ENCODE measurements around the gene OR52H1. TPM values are rescaled to one million over a fixed set of nuclear protein-coding genes. Genes with fewer than 3 reads are reported as not detected.
A peak's percentile ranks its signal among the peaks of the same experiment; 100 is the strongest.
"Not testable (repeated sequence)": the region's sequence is repeated elsewhere in the genome, so short reads cannot be mapped to it uniquely, and the experiment has no call there.

The OR52H1 gene
- 0.73 TPM for total RNA-seq

DNA sequence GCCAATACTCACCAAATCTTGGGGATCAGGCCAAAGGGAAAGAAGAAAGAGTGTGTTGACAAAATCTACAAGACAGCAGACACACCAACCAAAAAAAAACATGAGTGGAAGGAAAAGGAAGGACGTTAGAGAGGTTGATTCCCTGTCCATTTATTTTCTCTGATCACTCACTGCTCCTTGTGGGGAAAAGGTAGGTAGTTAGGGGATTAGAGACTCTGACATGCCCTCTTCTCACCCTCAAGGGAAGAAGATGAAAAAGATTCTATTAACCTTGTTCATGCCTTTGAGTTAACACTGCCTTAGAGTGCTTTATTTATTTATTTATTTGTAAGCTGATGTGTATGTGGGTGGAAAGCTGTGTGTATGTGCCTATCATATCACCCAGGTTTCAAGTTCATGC is at the start of gene OR52H1:
Gene OR52H1, minus strand, starts transcription at position 101 of the 400 bp plus-strand sequence. CDS start 3,035 bp downstream, outside the sequence.
- DNase-seq (ENCODE audit: low spot score), result no peak

DNA sequence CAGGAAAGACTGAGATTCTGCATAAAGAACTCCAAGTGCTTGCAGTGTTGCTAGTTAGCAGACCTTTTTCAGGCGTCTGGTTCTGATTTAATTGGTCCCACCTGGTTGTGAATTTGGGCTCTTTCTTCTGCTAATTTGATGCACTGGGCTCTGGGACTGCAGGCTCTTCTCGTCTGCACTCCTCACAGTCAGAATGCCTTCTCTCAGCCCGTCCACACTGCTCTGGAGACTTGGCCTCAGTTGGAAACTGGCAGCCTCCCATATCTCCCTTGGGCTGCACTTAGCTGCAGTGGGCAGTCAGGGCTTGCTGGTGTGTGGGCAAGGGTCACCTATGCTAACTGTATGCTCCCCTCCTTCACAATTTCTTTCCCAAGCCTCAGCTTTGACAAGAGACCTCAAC is 49.6 kb upstream of the OR52H1 start:
- DNase-seq (ENCODE audit: low spot score), result no peak

DNA sequence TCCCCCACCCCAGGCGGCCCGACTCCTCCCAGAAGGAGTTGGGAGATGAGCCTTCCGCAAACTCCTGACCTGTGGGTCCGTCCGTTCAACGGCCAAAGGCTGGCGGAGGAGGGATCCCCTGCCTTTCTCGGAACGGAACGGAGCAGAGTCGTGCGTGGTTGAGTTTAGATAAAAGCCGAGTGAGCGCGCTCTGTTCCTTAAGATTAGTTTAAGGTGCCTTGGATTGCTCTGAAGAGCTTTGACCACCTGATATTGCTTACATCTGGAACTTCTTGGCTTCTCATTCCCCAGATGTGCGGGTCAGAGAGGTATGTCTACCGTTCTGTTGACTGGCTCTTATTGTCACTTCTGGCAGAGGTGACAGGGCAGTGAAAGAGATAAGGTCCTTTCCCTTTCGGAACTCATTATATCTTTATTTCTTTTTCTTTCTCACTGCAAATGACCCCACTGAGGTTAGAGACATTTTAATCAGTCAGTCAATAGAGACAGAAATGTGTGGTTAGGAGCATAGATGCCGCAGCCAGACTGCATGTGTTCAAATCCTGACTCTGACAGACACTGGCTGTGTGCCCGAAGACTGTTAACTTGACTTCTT is 48.4 kb upstream of the OR52H1 start, which contains the start of gene TRIM6:
Gene TRIM6, plus strand, starts transcription at position 31 of the 595 bp plus-strand sequence. Its CDS starts 261 bp downstream, at position 292.
- peak; percentile 70 for DNase-seq (ENCODE audit: low spot score)

DNA sequence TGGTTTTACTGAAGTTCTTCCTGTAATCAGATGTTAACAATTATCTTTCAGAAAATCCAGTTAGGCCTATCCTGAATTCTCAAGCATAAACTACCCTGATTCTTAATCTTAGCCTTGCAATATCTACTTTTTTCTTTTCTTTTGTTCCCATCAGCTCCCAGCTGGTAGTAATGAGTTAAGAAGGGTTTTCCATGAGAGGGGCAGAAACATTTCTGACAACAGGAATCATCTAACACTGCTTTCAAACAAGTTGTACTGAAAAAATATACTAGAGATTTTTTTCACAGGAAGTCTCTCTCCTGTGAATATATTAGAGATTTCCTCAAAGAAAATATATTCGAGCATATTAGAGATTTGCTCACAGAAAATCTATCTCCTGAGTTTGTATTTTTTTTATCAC is 44.8 kb upstream of the OR52H1 start:
- DNase-seq (ENCODE audit: low spot score), result no peak

DNA sequence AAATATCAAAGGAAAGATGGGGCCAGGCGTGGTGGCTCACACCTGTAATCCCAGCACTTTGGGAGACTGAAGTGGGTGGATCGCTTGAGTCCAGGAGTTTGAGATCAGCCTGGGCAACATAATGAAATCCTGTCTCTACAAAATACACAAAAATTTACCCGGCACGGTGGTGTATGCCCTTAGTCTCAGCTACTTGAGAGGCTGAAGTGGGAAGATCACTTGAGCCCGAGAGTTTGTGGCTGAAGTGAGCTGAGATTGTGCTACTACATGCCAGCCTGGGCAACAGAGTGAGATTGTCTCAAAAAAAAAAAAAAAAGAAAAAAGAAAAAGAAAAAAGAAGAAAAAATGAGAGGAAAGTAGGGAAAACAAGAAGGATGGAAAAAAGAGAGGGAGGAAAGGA is 44.3 kb upstream of the OR52H1 start:
- no peak for DNase-seq (ENCODE audit: low spot score)

DNA sequence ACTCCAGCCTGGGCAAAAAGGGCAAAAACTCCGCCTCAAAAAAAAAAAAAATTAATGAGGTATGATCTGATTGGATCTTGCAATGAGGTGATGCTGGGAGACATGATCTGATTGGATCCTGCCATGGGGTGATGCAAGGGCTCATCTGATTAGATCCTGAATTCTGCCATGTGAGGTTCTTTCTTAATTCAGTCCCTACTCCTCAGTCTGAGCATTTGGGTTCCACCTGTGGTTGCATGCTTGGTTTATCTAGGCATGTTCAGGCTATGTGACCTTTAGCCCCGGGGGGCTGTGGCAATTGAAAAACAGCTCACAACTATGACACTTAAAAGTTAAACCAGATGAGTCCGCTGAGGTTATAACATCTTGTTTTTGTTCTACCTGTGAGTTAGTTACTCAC is 43.3 kb upstream of the OR52H1 start:
- DNase-seq (ENCODE audit: low spot score), result no peak

DNA sequence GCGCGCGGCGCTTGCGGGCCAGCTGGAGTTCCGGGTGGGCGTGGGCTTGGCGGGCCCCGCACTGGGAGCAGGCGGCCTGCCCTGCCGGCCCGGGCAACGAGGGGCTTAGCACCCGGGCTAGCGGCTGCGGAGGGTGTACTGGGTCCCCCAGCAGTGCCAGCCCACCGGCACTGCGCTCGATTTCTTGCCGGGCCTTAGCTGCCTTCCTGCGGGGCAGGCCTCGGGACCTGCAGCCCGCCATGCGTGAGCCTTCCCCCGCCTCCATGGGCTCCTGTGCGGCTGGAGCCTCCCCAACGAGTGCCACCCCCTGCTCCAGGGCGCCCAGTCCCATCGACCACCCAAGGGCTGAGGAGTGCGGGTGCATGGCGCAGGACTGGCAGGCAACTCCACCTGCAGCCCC is 41.6 kb upstream of the OR52H1 start:
- DNase-seq (ENCODE audit: low spot score), result not testable (repeated sequence)

DNA sequence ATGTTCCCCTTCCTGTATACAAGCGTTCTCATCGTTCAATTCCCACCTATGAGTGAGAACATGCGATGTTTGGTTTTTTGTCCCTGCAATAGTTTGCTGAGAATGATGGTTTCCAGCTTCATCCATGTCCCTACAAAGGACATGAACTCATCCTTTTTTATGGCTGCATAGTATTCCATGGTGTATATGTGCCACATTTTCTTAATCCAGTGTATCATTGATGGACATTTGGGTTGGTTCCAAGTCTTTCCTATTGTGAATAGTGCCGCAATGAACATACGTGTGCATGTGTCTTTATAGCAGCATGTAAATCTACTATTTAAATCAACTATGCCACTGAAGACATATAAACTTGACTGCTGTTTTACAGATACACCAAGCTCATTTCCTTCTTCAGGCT is 36.1 kb upstream of the OR52H1 start:
- not testable (repeated sequence) for DNase-seq (ENCODE audit: low spot score)

DNA sequence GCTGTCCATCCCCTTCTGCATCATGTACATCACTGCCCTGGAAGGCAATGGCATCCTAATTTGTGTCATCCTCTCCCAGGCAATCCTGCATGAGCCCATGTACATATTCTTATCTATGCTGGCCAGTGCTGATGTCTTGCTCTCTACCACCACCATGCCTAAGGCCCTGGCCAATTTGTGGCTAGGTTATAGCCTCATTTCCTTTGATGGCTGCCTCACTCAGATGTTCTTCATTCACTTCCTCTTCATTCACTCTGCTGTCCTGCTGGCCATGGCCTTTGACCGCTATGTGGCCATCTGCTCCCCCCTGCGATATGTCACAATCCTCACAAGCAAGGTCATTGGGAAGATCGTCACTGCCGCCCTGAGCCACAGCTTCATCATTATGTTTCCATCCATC is 32.7 kb upstream of the OR52H1 start:
- no peak for DNase-seq (ENCODE audit: low spot score)

DNA sequence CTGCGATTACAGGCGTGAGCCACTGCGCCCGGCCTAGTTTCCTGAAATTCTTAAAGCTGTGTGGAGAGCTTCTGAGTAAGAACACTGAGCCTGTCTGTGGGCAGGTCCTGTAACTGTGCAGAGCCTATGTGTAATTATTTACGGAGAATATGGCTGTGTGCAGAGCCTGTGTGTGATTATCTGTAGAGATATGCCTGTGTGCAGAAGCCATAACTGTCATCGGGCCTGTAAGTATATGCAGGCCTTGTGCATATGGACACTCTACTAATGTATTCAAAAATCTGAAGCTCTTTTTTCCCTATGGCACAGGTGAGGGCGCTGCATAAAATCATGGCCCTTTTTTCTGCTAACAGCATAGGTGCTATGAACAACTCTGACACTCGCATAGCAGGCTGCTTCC is 32.2 kb upstream of the OR52H1 start, which contains the start of gene OR52B6:
Gene OR52B6, plus strand, starts transcription at position 301 of the 400 bp plus-strand sequence. Its CDS starts 0 bp downstream, at position 301.
- no peak for DNase-seq (ENCODE audit: low spot score)

DNA sequence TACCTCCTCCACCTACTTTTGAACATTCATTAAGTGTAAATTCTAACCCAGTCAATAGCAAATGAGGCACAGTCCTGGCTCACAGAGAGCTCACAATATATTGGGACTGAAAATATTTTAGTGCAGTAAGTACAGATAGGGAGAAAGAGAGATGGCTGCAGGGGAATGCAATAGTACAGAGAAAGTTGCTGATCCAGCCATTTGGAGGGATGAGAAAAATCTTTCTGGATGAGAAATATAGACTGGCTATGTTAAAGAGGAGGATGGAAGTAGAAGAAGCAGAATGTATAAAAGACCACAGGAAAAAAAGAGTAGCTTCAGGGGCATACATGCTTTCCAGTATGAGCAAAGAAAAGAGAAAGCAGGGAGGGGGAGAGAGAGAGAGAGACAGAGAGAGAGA is 28.8 kb upstream of the OR52H1 start:
- DNase-seq (ENCODE audit: low spot score), result no peak

DNA sequence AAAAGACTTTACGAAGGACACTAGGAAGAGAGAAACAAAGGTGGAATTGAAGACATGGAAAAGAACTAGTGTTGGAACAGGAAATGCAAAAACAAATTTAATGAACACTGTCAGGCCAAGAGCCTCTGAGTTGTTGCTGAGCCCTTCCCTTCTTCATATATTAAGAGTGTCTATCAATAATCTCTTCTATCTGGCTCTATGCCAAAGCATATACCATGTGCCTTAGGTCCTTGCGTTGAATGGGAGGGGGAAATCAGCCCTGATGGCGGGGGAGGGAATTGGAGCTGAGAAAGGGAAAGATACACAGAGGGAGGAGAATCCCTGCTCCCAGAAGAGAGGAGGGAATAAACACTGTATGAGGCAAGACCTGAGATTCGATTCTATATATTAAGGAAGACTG is 26.8 kb upstream of the OR52H1 start:
- DNase-seq (ENCODE audit: low spot score), result no peak

DNA sequence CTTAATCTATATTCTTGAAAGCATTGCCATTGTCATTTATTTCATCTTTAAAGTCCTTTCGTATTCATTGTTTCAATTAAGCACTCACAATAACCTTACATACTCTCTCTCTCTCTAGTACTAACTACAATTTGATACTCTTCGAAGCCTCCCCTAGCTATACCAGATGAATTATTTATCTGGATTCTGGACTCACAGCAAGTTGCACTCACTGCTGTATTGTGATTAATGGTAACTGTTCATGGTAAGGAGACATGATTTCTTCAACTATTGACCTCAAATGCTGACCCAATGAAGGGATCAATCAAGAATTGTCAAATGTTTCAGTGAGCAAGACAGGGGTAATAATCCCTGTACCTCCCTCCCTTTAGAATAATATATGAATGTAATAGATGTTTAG is 26.3 kb upstream of the OR52H1 start:
- DNase-seq (ENCODE audit: low spot score), result no peak

DNA sequence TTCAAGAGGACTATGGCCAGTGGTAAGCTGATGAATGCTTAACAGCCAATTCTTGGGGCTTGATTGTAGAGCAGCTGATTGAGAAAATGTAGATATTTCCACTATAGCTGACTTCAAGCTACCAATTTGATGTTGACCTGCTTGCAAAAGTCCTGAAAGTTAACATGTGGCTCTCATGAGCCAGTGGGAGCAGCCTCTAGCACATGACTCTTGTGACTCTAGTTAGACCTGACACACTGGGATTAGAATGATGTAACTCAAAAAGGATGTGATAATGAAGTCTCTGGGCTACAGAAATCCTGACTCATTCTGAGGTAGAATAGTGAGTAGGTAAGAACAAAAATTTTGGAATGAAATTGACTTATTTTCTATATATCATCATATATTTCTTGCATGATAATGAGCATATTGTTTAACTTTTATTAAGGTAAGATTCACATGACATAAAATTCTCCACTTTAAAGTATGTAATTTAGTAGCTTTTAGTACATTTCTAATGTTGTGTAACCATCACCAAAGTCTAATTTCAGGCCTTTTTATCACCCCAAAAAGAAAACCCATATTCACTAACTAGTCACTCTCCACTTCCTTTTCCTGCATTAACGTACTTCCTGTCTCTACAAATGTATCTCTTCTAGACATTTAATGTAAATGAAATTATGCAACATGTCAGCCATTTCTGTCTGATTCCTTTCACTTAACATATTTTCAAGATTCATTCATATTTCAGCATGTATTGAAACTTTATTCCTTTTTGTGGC is 16.1 kb upstream of the OR52H1 start:
- no peak for DNase-seq (ENCODE audit: low spot score)

DNA sequence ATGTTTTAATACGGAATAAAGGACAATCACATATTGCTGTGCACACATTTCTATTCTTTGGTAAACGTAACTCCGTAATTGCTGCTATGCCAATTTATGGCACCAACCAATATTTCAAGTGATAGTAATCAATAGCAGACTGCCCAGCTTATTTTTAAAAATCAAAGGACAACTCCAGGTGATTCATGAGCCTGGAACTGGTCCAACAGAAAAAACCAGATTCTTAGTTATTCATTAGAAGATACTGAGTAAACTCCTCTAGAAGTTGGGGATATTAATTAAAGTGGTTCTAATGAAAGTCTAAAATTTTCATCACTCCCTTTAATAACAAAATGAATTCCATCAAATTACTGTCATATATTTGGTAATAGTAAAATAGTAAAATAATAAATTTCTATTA is 9.4 kb upstream of the OR52H1 start:
- DNase-seq (ENCODE audit: low spot score), result no peak

DNA sequence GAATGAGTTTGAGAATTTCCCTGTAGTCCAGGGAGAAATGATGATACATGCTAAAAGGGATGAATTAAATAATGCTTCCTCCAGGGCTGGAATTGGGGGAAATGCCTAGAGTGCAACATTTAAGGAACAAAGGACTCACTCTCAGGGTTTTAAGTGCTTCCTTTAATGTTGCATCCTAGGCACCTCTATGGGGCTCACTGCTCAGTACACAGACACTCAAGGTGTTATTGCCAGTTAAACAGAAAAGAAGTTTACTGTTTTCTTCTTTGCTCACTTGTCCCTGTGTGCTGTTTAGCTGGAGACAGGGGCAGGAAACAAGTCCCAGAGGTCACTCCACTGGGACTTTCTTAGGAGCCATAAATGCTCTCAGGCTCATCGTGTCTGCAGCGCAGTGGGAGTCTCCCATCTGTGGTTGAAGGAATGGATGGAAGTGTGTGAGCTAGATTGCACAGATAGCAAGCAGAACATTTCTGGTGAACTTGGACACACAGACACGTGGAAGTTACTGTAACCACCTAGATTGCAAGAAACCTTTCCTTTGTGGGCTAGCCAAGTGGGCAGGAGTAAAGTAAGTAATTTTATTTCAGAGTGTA is 8.4 kb upstream of the OR52H1 start:
- no peak for DNase-seq (ENCODE audit: low spot score)

DNA sequence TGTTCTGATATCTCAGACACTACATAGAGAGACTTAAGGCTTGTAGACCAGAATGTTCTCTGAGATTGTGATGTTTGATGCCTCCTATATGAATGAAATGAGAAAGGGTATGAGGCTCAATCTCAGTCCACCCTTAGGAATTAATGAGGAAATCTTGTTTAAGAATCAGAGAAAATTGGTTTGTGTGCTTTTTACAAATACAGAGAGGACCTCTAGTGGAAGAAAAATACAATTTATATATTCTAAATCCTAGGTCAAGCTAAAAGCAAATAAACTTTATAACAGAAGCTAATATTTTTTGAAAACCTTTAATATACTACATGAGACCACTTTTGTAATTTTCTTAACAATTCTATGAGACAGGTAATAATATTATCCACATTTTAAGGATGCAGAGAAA is 5.0 kb upstream of the OR52H1 start:
- no peak for DNase-seq (ENCODE audit: low spot score)

DNA sequence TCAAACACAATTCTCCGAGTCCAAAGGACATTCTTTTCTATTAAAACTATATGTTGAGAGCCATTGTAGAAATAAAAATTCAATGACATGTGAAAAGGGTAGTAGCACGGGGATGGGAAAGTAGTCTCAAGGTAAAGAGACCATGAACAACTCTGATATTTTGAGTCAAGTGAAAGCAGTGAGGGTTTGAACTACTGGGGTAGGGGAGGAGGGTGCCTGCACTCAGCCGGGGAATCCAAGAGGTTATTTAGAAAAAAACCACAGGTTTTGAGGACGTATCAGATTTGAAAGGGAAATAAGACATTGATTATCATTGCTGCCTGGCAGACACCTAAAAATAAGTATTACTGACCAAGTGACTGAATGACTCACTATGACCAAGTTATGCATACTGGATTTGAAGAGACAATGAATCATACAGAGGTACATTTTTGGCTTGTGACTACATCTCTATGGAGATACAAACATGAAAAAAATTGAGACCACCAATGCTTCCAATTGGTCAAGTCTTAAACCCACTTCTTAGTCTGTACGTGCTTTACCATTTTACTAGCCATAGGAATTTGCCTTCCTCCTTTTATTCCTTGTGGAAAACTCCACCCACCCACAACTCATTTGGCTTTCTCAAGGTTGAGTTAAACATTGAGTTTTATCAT is 2.2 kb upstream of the OR52H1 start:
- DNase-seq (ENCODE audit: low spot score), result no peak

DNA sequence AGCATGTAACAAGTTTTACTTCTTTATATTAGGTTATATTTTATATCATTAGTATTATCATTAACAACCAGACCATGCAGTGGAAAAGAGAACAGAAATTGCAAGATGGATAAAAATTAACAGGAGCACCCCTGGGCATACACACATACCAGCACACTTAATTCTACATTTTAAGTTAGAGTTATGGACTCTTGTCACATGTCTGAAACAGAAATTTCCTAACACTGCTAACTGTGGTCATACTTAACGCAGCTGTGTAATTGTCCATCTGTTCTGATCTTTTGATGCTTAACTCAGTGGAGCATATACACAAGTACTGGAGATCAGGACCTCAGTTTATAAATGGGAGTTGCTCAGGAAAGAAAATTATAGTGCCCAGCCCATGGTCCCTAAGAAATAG is 358 bp downstream of the OR52H1 start:
- DNase-seq (ENCODE audit: low spot score), result no peak

DNA sequence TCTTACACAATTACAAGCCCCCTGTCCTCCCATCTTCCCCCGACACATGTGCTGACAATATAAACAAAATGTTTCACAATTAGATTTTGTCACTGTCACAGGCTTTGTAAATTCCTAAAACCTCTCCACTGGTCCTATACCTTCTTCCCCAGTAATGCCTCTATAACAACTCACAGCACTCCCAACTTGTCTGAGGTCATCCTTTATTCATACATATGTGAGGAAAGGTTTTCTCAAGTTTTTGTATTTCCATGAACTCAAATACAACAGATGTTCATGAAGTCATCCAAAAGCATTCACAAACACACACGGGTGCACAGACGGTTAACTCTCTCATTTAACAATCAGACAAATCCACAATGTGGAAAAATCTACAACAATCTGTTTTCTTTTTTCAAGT is 1.9 kb downstream of the OR52H1 start:
- DNase-seq (ENCODE audit: low spot score), result no peak

DNA sequence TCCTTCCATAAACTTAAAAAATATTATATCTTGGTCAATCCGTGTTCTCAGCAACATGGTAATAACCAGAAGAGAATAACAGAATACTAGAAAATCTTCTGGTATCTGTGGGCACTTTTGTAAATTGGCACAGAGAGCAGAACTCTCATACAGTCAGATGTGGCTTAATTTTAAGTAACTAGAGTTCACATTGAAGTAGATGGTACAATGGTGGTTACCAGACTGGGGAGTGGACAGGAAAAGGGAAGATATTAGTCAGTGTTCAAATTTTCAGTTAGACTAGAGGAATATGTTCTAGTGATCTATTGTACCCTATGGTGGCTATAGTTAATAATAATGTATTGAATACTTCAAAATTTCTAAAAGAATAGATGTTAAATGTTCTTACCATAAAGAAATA is 6.9 kb downstream of the OR52H1 start:
- no peak for DNase-seq (ENCODE audit: low spot score)

DNA sequence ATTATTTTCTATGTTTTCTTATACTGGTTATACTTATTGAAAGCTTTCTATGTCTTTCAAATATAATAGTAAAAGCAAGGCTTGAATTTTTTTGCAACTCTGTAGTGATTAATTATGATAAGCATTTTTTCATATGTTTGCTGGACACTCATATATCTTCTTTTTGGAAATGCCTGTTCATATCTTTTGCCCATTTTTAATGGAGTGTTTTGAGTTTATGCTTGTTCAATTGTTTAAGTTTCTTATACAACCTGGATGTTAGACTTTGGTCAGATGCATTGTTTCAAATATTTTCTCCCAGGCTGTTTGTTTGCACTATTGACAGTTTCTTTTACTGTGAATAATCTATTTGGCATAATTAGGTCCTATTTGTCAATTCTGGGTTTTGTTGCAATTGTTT is 11.9 kb downstream of the OR52H1 start:
- DNase-seq (ENCODE audit: low spot score), result no peak

DNA sequence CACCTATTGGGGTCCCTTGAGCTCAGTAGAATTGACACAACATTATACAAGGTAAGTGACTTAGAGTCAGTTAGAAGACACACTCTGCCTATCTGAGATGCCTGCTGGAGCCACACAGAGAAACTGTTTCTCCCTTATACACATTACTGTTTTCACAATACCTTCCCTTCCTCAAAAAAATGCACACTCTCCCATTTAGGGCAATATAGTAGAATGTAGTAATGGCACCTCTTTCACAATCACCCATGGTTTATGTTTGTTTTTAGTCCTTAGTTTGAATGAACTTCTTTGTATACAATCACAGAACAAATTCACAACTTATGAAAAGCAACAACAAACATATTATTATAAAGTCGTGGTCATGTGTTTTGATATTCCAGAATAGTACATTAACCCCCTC is 14.3 kb downstream of the OR52H1 start:
- DNase-seq (ENCODE audit: low spot score), result no peak
